Neuronal stem cell (in vitro differentiated cells): ENCODE measurements around the gene ABCC4.

Experiments
- DNase-seq: peaks from one replicate; pipeline ENCODE4 v3.0.0-alpha.2; 2013; ENCODE audit warnings: low spot score
- H2AFZ ChIP-seq: one replicate; pipeline ENCODE4 v1.6.1; 2013; ENCODE audit warnings: mild to moderate bottlenecking, low read length, inconsistent platforms
- H2AK5ac ChIP-seq: 2 replicates; pipeline ENCODE4 v1.6.1; 2013; ENCODE audit warnings: low read depth, mild to moderate bottlenecking, inconsistent platforms, low read length, moderate library complexity, mixed read lengths
- H2BK120ac ChIP-seq: 2 replicates; pipeline ENCODE4 v1.6.1; 2013; ENCODE audit warnings: low read depth, mild to moderate bottlenecking, inconsistent platforms, low read length, moderate library complexity, mixed read lengths
- H2BK12ac ChIP-seq: one replicate; pipeline ENCODE4 v1.6.1; 2013; ENCODE audit warnings: low read length, inconsistent platforms
- H2BK15ac ChIP-seq: 2 replicates; pipeline ENCODE4 v1.6.1; 2013; ENCODE audit warnings: mild to moderate bottlenecking, low read length, inconsistent platforms, mixed read lengths
- H2BK5ac ChIP-seq: one replicate; pipeline ENCODE4 v1.6.1; 2013; ENCODE audit warnings: inconsistent platforms, mild to moderate bottlenecking, low read length, moderate library complexity
- H3K14ac ChIP-seq: one replicate; pipeline ENCODE4 v1.6.1; 2013; ENCODE audit warnings: low read length, inconsistent platforms
- H3K18ac ChIP-seq: 2 replicates; pipeline ENCODE4 v1.6.1; 2013; ENCODE audit warnings: low read length, inconsistent platforms
- H3K23ac ChIP-seq: 2 replicates; pipeline ENCODE4 v1.6.1; 2013; ENCODE audit warnings: low read depth, mild to moderate bottlenecking, mixed read lengths, low read length, inconsistent platforms; ENCODE audit not compliant: poor library complexity
- H3K27ac ChIP-seq: replicated peaks from 3 replicates; pipeline ENCODE4 v1.5.1; 2013; ENCODE audit warnings: low read length, inconsistent platforms
- H3K27me3 ChIP-seq, 3 experiments: 2 replicates each; pipeline ENCODE4 v1.6.1; 2013; ENCODE audit warnings: low read length in 3 of 3, mild to moderate bottlenecking in 2 of 3, inconsistent platforms in 1 of 3, low read depth in 1 of 3, mixed read lengths in 1 of 3, moderate library complexity in 1 of 3; ENCODE audit not compliant: control insufficient read depth in 3 of 3, insufficient read depth in 3 of 3
- H3K36me3 ChIP-seq, 2 donors: replicated peaks in 1 of 2; 2 replicates each; pipeline ENCODE4 v1.6.1; 2013; ENCODE audit warnings: low read length in 2 of 2; ENCODE audit not compliant: control insufficient read depth in 2 of 2, insufficient read depth in 2 of 2
- H3K4ac ChIP-seq: 2 replicates; pipeline ENCODE4 v1.6.1; 2013; ENCODE audit warnings: inconsistent platforms, mild to moderate bottlenecking, low read length, moderate library complexity
- H3K4me1 ChIP-seq, 2 donors: 1 replicate in 1 of 2; 2 replicates in 1 of 2; pipeline ENCODE4 v1.6.1; 2013; ENCODE audit warnings: low read length in 2 of 2, low read depth in 1 of 2; ENCODE audit not compliant: control insufficient read depth in 2 of 2, insufficient read depth in 1 of 2
- H3K4me2 ChIP-seq: one replicate; pipeline ENCODE4 v1.6.1; 2013; ENCODE audit warnings: mild to moderate bottlenecking, low read length, inconsistent platforms; ENCODE audit not compliant: insufficient read depth, poor library complexity, severe bottlenecking
- H3K4me3 ChIP-seq, 2 donors: 2 replicates each; pipeline ENCODE4 v1.5.1; 2013; ENCODE audit warnings: low read length in 2 of 2, mild to moderate bottlenecking in 2 of 2, inconsistent platforms in 1 of 2, moderate library complexity in 1 of 2
- H3K79me1 ChIP-seq: one replicate; pipeline ENCODE4 v1.6.1; 2013; ENCODE audit warnings: low read depth, mild to moderate bottlenecking, inconsistent platforms, low read length, moderate library complexity
- H3K9ac ChIP-seq: one replicate; pipeline ENCODE4 v1.6.1; 2013; ENCODE audit warnings: mild to moderate bottlenecking, low read depth, low read length, inconsistent platforms; ENCODE audit not compliant: poor library complexity
- H3K9me3 ChIP-seq, 2 donors: replicated peaks in 1 of 2; 2 replicates each; pipeline versions ENCODE3 to v1.6.1; 2013; ENCODE audit warnings: low read length in 2 of 2, mild to moderate bottlenecking in 2 of 2, inconsistent platforms in 1 of 2, low read depth in 1 of 2, mixed read lengths in 1 of 2, moderate library complexity in 1 of 2; ENCODE audit not compliant: control insufficient read depth in 2 of 2, insufficient read depth in 1 of 2
- H4K8ac ChIP-seq: one replicate; pipeline ENCODE4 v1.6.1; 2013; ENCODE audit warnings: low read depth, mild to moderate bottlenecking, inconsistent platforms, low read length, moderate library complexity
- H4K91ac ChIP-seq: one replicate; pipeline ENCODE4 v1.6.1; 2013; ENCODE audit warnings: low read length, low read depth, mild to moderate bottlenecking, inconsistent platforms; ENCODE audit not compliant: poor library complexity
- WGBS, 2 donors: extraction: QIAGEN DNeasy Blood & Tissue Kit; methylation state at CpG; one replicate each; pipeline ENCODE4 v1.1.7; 2013; ENCODE audit warnings: missing lambda C conversion rate in 2 of 2, mixed read lengths in 1 of 2; ENCODE audit not compliant: insufficient read length in 2 of 2, insufficient replicate concordance in 1 of 2; ENCODE audit errors: extremely low coverage in 2 of 2; 5-methylcytosine and 5-hydroxymethylcytosine counted together

ABCC4 gene

DNA sequence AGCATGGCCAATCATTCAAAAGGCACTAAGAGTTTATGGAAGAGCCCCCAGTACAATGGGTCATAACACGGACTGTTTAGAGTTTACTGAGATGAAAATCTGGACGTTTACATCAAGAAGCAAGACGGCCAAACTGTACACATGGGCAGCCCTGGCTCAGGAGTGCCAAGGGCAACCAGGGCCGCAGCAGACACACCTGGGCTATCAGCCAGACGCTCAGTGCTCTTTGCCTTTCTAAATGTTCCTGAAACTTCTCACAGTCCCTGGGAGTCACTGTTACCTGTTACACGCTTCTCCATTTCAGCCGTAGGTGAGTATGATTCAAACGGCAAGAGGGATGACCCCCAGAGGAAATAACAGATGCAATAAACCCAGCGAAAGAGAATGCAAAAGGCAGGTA, 64.5 kb downstream of the ABCC4 start:
- no peaks in the 10 kb centered on the region for H3K36me3 ChIP-seq
- no peaks in the 10 kb centered on the region for H3K79me1 ChIP-seq
- H4K91ac ChIP-seq, result no peak overlapping the region
- WGBS, 2 donors, result no CpG with 5 or more reads among the region's 9 CpGs
- no peak overlapping the region for H2BK5ac ChIP-seq
- no peaks in the 10 kb centered on the region for H3K4me1 ChIP-seq
- no peak overlapping the region for H2AK5ac ChIP-seq
- no peaks in the 10 kb centered on the region for H3K9me3 ChIP-seq
- H2BK120ac ChIP-seq, result no peak overlapping the region
- no peak overlapping the region for H3K9ac ChIP-seq
- no peak overlapping the region for H2BK12ac ChIP-seq
- DNase-seq, result no peak
- no peak overlapping the region for H3K14ac ChIP-seq
- H3K27me3 ChIP-seq, result no peaks in the 10 kb centered on the region
- H2AFZ ChIP-seq, result no peak overlapping the region
- no peak overlapping the region for H2BK15ac ChIP-seq
- H3K18ac ChIP-seq, result no peak overlapping the region
- H3K4me2 ChIP-seq, result no peak overlapping the region
- no peak overlapping the region for H3K23ac ChIP-seq
- H3K4ac ChIP-seq, result no peak overlapping the region
- H4K8ac ChIP-seq, result no peak overlapping the region
- H3K4me3 ChIP-seq, result no peak overlapping the region
- no peak overlapping the region for H3K27ac ChIP-seq

DNA sequence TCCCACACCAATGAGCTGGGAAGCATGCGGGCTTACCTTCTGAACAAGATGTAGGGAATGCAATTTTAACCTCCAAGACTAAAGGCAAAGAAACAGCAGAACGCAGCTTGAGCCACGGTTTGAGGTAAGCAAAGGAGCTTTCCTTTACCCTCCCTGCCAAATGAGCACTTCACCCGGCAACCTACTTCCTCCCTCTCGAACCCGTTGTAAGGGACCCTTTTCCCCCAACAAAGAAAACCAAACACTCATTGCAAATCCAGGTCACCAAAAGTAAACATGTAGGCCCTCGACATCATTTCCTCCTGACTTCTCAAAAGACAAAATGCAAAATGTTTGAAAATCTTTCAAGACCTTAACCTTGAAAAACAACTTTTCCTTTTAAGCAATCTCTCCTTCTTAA, 65.3 kb downstream of the ABCC4 start:
- no CpG with 5 or more reads among the region's 7 CpGs for WGBS, 2 donors
- Histone ChIP-seq H3K4ac (no peak overlapping the region), H3K4me3 (no peak overlapping the region), H3K36me3 (no peaks in the 10 kb centered on the region), H2AFZ (no peak overlapping the region), H2BK12ac (no peak overlapping the region), H3K27me3 (no peaks in the 10 kb centered on the region), H3K27ac (no peak overlapping the region), H2BK15ac (no peak overlapping the region), H3K18ac (no peak overlapping the region), H3K4me2 (no peak overlapping the region), H3K4me1 (no peaks in the 10 kb centered on the region), H3K23ac (no peak overlapping the region), H2BK120ac (no peak overlapping the region), H2AK5ac (no peak overlapping the region), H3K9ac (no peak overlapping the region), H2BK5ac (no peak overlapping the region), H3K14ac (no peak overlapping the region), H4K8ac (no peak overlapping the region), H4K91ac (no peak overlapping the region), H3K79me1 (no peaks in the 10 kb centered on the region), H3K9me3 (no peaks in the 10 kb centered on the region)
- no peak for DNase-seq

DNA sequence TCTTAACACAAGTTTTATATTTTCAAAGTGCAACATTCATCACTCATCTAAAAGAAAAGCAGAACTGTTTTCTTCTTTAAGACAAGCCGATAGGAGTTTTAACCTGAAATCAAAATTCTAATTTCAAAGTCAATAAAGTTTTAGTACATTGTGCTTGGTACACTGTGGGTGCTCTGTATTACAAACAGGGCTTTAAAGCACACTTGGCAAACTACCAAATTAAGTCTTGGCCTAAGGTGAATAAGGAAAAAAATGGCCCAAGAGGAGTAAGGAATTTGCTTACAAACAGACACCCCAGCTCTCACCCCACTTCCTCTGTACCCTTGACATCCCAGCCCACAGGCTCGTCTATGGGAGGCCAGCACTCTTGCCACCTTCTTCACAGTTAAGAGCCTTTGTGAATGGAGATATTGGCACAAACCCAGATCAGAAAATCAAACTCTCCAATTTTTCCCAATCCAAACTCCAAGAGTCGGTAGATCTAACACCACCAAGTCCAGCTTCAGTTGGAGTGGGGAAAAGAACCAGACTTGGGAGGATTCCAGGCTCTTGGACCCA, 66.0 kb downstream of the ABCC4 start:
- no peaks in the 10 kb centered on the region for H3K4me1 ChIP-seq
- no peak for DNase-seq
- no peak overlapping the region for H2AFZ ChIP-seq
- no peaks in the 10 kb centered on the region for H3K27me3 ChIP-seq
- H3K4me3 ChIP-seq, result no peak overlapping the region
- H2BK12ac ChIP-seq, result no peak overlapping the region
- no peak overlapping the region for H3K9ac ChIP-seq
- H2BK120ac ChIP-seq, result no peak overlapping the region
- H3K14ac ChIP-seq, result no peak overlapping the region
- no CpG with 5 or more reads among the region's 3 CpGs for WGBS, 2 donors
- no peak overlapping the region for H4K8ac ChIP-seq
- H3K27ac ChIP-seq, result no peak overlapping the region
- no peak overlapping the region for H3K23ac ChIP-seq
- no peak overlapping the region for H2AK5ac ChIP-seq
- no peak overlapping the region for H3K18ac ChIP-seq
- no peaks in the 10 kb centered on the region for H3K79me1 ChIP-seq
- H3K4ac ChIP-seq, result no peak overlapping the region
- no peaks in the 10 kb centered on the region for H3K9me3 ChIP-seq
- no peak overlapping the region for H3K4me2 ChIP-seq
- no peak overlapping the region for H4K91ac ChIP-seq
- no peak overlapping the region for H2BK5ac ChIP-seq
- no peak overlapping the region for H2BK15ac ChIP-seq
- H3K36me3 ChIP-seq, result no peaks in the 10 kb centered on the region

DNA sequence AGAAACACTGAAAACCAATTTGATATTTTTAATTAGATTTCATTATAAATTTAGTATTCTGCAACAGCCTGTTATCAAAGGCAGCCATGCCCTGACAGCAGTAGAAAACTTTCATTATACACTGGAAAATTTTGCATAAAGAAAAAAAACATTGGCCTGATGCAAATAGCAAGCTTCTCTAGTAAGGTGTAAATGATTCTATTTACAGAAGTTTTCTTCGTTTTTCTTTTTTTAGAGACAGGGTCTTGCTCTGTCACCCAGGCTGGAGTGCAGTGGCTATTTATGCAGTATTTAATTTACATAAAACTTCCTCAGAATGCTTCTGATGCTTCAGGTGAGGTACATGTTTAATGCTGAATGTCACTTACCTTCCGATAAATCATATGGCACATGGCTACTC, 67.0 kb downstream of the ABCC4 start:
- H3K4ac ChIP-seq, result no peak overlapping the region
- H4K8ac ChIP-seq, result no peak overlapping the region
- H3K9me3 ChIP-seq, result no peaks in the 10 kb centered on the region
- H2AFZ ChIP-seq, result no peak overlapping the region
- H3K14ac ChIP-seq, result no peak overlapping the region
- no peak overlapping the region for H3K23ac ChIP-seq
- H3K79me1 ChIP-seq, result no peaks in the 10 kb centered on the region
- no peak overlapping the region for H3K4me2 ChIP-seq
- no peak for DNase-seq
- no peak overlapping the region for H2BK120ac ChIP-seq
- no peak overlapping the region for H2AK5ac ChIP-seq
- H3K27ac ChIP-seq, result no peak overlapping the region
- H3K9ac ChIP-seq, result no peak overlapping the region
- no peak overlapping the region for H3K18ac ChIP-seq
- no peak overlapping the region for H3K4me3 ChIP-seq
- no peak overlapping the region for H2BK5ac ChIP-seq
- H2BK15ac ChIP-seq, result no peak overlapping the region
- no peak overlapping the region for H4K91ac ChIP-seq
- H2BK12ac ChIP-seq, result no peak overlapping the region
- no peaks in the 10 kb centered on the region for H3K4me1 ChIP-seq
- WGBS, 2 donors, result no CpG with 5 or more reads among the region's 2 CpGs
- no peaks in the 10 kb centered on the region for H3K36me3 ChIP-seq
- H3K27me3 ChIP-seq, result no peaks in the 10 kb centered on the region
